D721Med (cell line): ENCODE data around the gene TEX11.
"Not testable (repeated sequence)": the region's sequence is repeated elsewhere in the genome, so short reads cannot be mapped to it uniquely, and the experiment has no call there.

Experiments
- DNase-seq: peaks from one replicate; pipeline ENCODE4 v3.0.0; 2011; ENCODE audit warnings: low spot score; ENCODE audit not compliant: insufficient read length
- FAIRE-seq: peaks from 2 replicates; lab custom pipeline; 2011; peaks lifted over from hg19 to GRCh38; lab: Jason Lieb, UNC
- CTCF ChIP-seq: IDR thresholded peaks from 2 replicates; pipeline ENCODE4 v1.5.1; 2012; ENCODE audit warnings: mild to moderate bottlenecking, control low read depth; ENCODE audit not compliant: insufficient read depth; ENCODE audit errors: missing control alignments

Gene TEX11

GRCh38 chrX:70907900-70908299 lies 611 bp downstream of the TEX11 start:
- DNase-seq = no peak
- no peak for FAIRE-seq
- no peak for TF ChIP-seq CTCF

GRCh38 chrX:70901465-70901864 lies 7.0 kb downstream of the TEX11 start:
- no peak for DNase-seq
- TF ChIP-seq CTCF = no peak
- no peak for FAIRE-seq

- FAIRE-seq, DNase-seq: not testable (repeated sequence)
Measured at GRCh38 chrX:70890441-70890840, 18.1 kb downstream of the TEX11 start.

- DNase-seq (no peak), FAIRE-seq (no peak)
- TF ChIP-seq CTCF = no peak
Measured at GRCh38 chrX:70878902-70879301, 29.6 kb downstream of the TEX11 start.

- DNase-seq = no peak
- no peak for FAIRE-seq
- no peak for TF ChIP-seq CTCF
Measured at GRCh38 chrX:70852294-70852693, 56.2 kb downstream of the TEX11 start.

- FAIRE-seq, DNase-seq: not testable (repeated sequence)
Measured at GRCh38 chrX:70844081-70844480, 64.4 kb downstream of the TEX11 start.

GRCh38 chrX:70843620-70844019 lies 64.9 kb downstream of the TEX11 start:
- FAIRE-seq, DNase-seq: not testable (repeated sequence)

- no peak for FAIRE-seq
- TF ChIP-seq CTCF = no peak
- no peak for DNase-seq
Measured at GRCh38 chrX:70834589-70834988, 73.9 kb downstream of the TEX11 start.

GRCh38 chrX:70826715-70827114 lies 81.8 kb downstream of the TEX11 start:
- no peak for DNase-seq
- TF ChIP-seq CTCF = no peak
- FAIRE-seq = no peak
